Measurements from ENCODE around the gene TOP3A.
A peak's percentile ranks its signal among the peaks of the same experiment; 100 is the strongest.

Gene TOP3A

GRCh38 chr17:18228176-18228682 is 86.6 kb downstream of the TOP3A start:
- in situ Hi-C loops (cut with HindIII; ENCODE audit: low pct_ligation_motif_present, low sequenced_read_pairs): no loop called here
- Histone ChIP-seq H3K4me3 (ENCODE audit: low read depth, low read length) (no peak overlapping the region), H3K27me3 (replicated peaks) (no peaks in the 10 kb centered on the region), H3K36me3 (replicated peaks) (no peaks in the 10 kb centered on the region), H3K27ac (no peak overlapping the region)
- DNase-seq: no peak
- TF ChIP-seq, protein P1, sequence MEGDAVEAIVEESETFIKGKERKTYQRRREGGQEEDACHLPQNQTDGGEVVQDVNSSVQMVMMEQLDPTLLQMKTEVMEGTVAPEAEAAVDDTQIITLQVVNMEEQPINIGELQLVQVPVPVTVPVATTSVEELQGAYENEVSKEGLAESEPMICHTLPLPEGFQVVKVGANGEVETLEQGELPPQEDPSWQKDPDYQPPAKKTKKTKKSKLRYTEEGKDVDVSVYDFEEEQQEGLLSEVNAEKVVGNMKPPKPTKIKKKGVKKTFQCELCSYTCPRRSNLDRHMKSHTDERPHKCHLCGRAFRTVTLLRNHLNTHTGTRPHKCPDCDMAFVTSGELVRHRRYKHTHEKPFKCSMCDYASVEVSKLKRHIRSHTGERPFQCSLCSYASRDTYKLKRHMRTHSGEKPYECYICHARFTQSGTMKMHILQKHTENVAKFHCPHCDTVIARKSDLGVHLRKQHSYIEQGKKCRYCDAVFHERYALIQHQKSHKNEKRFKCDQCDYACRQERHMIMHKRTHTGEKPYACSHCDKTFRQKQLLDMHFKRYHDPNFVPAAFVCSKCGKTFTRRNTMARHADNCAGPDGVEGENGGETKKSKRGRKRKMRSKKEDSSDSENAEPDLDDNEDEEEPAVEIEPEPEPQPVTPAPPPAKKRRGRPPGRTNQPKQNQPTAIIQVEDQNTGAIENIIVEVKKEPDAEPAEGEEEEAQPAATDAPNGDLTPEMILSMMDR (IDR thresholded peaks at IDR 0.05; ENCODE audit: low read depth, low read length, missing control alignments): no peak

DNA sequence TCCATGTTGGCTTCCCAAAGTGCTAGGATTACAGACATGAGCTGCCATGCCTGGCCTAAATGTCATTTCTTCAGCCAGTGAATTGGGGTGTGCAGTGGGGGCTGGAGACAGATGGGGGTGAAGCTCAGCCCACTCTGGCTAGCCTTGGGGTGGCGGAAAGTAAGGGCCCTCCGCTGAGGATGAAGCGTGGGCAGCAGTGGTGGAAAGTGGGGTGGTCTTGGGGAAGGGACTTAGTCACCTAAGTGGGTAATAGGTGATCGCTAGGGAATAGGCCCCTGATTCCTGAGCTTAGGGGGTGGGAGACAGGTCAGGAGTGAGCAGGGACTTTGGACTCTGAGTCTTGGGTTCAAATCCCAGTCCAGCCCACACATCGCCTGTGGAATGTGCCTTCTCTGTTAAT is 87.2 kb downstream of the TOP3A start:
- Histone ChIP-seq H3K27me3 (replicated peaks) (no peaks in the 10 kb centered on the region), H3K4me3 (ENCODE audit: low read depth, low read length) (no peak overlapping the region), H3K27ac (no peak overlapping the region), H3K36me3 (replicated peaks) (no peaks in the 10 kb centered on the region)
- in situ Hi-C loops (cut with HindIII; ENCODE audit: low pct_ligation_motif_present, low sequenced_read_pairs): no loop called here
- TF ChIP-seq, protein P1 (IDR thresholded peaks at IDR 0.05; ENCODE audit: low read depth, low read length, missing control alignments): no peak
- no peak for DNase-seq

DNA sequence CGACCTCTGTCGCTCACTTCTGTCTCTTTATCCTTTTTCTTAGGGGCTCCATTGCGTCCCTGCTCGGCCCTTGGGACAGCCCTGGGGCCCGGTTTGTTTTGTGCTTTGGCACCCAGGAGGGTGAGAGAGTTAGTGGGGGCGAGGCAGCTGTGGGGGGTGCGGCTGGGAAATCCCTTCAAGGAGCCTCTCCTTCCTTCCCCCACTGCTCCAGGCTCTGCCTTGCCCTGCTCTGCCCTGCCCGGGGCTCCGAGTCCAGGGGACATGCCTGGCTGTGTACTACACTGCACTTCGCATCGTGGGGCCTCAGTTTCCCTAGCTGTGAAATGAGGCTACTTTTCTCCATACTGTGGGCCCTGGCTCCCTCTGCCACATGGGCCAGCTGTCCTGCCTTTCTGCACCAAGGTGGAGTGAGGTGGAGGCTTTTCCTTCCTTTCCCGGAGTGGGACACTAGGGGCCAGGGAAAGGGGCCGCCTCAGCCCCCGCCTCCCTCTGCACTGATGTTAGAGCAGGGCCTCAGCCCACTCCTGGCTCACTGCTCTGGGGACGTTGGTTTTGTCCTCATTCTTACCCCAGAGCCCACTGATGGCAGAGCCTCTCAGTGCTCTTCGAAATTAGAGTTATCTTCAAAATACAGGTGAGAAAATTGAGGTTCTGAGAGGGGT is 88.4 kb downstream of the TOP3A start:
- in situ Hi-C loops (cut with HindIII; ENCODE audit: low pct_ligation_motif_present, low sequenced_read_pairs): no loop called here
- Histone ChIP-seq H3K27ac (no peak overlapping the region), H3K36me3 (replicated peaks) (no peaks in the 10 kb centered on the region), H3K27me3 (replicated peaks) (no peaks in the 10 kb centered on the region), H3K4me3 (ENCODE audit: low read depth, low read length) (peak overlapping the region; percentile 86)
- TF ChIP-seq, protein P1 (IDR thresholded peaks at IDR 0.05; ENCODE audit: low read depth, low read length, missing control alignments): no peak
- DNase-seq: no peak

DNA sequence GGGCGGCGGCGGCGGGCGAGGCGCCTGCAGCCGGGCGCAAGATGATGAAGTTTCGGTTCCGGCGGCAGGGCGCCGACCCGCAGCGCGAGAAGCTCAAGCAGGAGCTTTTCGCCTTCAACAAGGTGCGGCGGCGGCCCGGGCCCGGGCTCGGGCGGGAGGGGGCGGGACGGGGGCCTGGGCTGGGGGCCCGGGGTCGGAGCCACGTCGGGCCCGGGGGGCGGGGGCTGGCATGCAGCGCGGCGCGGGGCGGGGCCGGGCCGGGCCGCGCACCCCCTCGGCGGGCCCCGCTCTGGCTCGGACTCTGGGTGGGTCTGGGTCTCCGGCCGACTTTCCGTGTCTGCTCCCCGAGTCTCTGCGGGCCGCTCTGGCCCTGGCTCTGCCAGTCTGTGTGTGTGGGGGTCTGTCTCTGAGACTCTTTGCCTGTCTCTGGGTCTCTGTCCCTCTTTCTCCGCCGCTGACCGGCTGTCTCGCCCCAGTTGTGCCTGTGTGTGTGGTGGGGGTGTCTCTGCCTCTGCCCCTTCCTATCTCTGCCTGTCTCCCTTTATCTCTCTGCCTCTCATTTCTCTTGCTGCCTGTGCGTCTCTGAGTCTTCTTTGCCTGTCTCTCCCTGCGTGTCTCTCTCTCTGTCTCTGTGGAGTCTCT is 89.0 kb downstream of the TOP3A start:
- no peak for DNase-seq
- in situ Hi-C loops (cut with HindIII; ENCODE audit: low pct_ligation_motif_present, low sequenced_read_pairs): no loop called here

GRCh38 chr17:18225121-18225641 is 89.6 kb downstream of the TOP3A start, which contains the start of gene LLGL1:
Gene LLGL1, plus strand, starts transcription at chr17:18225635. Its CDS starts 48 bp downstream, at chr17:18225683.
- no peaks in the 10 kb centered on the region for H3K36me3 ChIP-seq (replicated peaks)
- TF ChIP-seq, protein P1 (IDR thresholded peaks at IDR 0.05; ENCODE audit: low read depth, low read length, missing control alignments): no peak
- H3K4me3 ChIP-seq (ENCODE audit: low read depth, low read length): peak within 1 kb of the TSS; percentile 86
- H3K27me3 ChIP-seq (replicated peaks): no peaks in the 10 kb centered on the region
- peak; percentile 90 for DNase-seq
- no peak within 1 kb of the TSS for H3K27ac ChIP-seq
- in situ Hi-C loops (cut with HindIII; ENCODE audit: low pct_ligation_motif_present, low sequenced_read_pairs): no loop called here

More for the DNA sequence above, 89.0 kb downstream of the TOP3A start:
- H3K27me3 ChIP-seq (replicated peaks): no peaks in the 10 kb centered on the region
- H3K27ac ChIP-seq: no peak overlapping the region
- no peaks in the 10 kb centered on the region for H3K36me3 ChIP-seq (replicated peaks)
- H3K4me3 ChIP-seq (ENCODE audit: low read depth, low read length): peak overlapping the region; percentile 86
- TF ChIP-seq, protein P1 (IDR thresholded peaks at IDR 0.05; ENCODE audit: low read depth, low read length, missing control alignments): no peak

Data from brain microvascular endothelial cell (primary cell).